Neuronal stem cell (in vitro differentiated cells): Measurements from ENCODE around the gene OTULINL.

Experiments
- DNase-seq: peaks from one replicate; pipeline ENCODE4 v3.0.0-alpha.2; 2013; ENCODE audit warnings: low spot score
- H2AFZ ChIP-seq: one replicate; pipeline ENCODE4 v1.6.1; 2013; ENCODE audit warnings: mild to moderate bottlenecking, low read length, inconsistent platforms
- H2AK5ac ChIP-seq: 2 replicates; pipeline ENCODE4 v1.6.1; 2013; ENCODE audit warnings: low read depth, mild to moderate bottlenecking, inconsistent platforms, low read length, moderate library complexity, mixed read lengths
- H2BK120ac ChIP-seq: 2 replicates; pipeline ENCODE4 v1.6.1; 2013; ENCODE audit warnings: low read depth, mild to moderate bottlenecking, inconsistent platforms, low read length, moderate library complexity, mixed read lengths
- H2BK12ac ChIP-seq: one replicate; pipeline ENCODE4 v1.6.1; 2013; ENCODE audit warnings: low read length, inconsistent platforms
- H2BK15ac ChIP-seq: 2 replicates; pipeline ENCODE4 v1.6.1; 2013; ENCODE audit warnings: mild to moderate bottlenecking, low read length, inconsistent platforms, mixed read lengths
- H2BK5ac ChIP-seq: one replicate; pipeline ENCODE4 v1.6.1; 2013; ENCODE audit warnings: inconsistent platforms, mild to moderate bottlenecking, low read length, moderate library complexity
- H3K14ac ChIP-seq: one replicate; pipeline ENCODE4 v1.6.1; 2013; ENCODE audit warnings: low read length, inconsistent platforms
- H3K18ac ChIP-seq: 2 replicates; pipeline ENCODE4 v1.6.1; 2013; ENCODE audit warnings: low read length, inconsistent platforms
- H3K23ac ChIP-seq: 2 replicates; pipeline ENCODE4 v1.6.1; 2013; ENCODE audit warnings: low read depth, mild to moderate bottlenecking, mixed read lengths, low read length, inconsistent platforms; ENCODE audit not compliant: poor library complexity
- H3K27ac ChIP-seq: replicated peaks from 3 replicates; pipeline ENCODE4 v1.5.1; 2013; ENCODE audit warnings: low read length, inconsistent platforms
- H3K27me3 ChIP-seq, 3 experiments: 2 replicates each; pipeline ENCODE4 v1.6.1; 2013; ENCODE audit warnings: low read length in 3 of 3, mild to moderate bottlenecking in 2 of 3, inconsistent platforms in 1 of 3, low read depth in 1 of 3, mixed read lengths in 1 of 3, moderate library complexity in 1 of 3; ENCODE audit not compliant: control insufficient read depth in 3 of 3, insufficient read depth in 3 of 3
- H3K36me3 ChIP-seq, 2 donors: replicated peaks in 1 of 2; 2 replicates each; pipeline ENCODE4 v1.6.1; 2013; ENCODE audit warnings: low read length in 2 of 2; ENCODE audit not compliant: control insufficient read depth in 2 of 2, insufficient read depth in 2 of 2
- H3K4ac ChIP-seq: 2 replicates; pipeline ENCODE4 v1.6.1; 2013; ENCODE audit warnings: inconsistent platforms, mild to moderate bottlenecking, low read length, moderate library complexity
- H3K4me1 ChIP-seq, 2 donors: 1 replicate in 1 of 2; 2 replicates in 1 of 2; pipeline ENCODE4 v1.6.1; 2013; ENCODE audit warnings: low read length in 2 of 2, low read depth in 1 of 2; ENCODE audit not compliant: control insufficient read depth in 2 of 2, insufficient read depth in 1 of 2
- H3K4me2 ChIP-seq: one replicate; pipeline ENCODE4 v1.6.1; 2013; ENCODE audit warnings: mild to moderate bottlenecking, low read length, inconsistent platforms; ENCODE audit not compliant: insufficient read depth, poor library complexity, severe bottlenecking
- H3K4me3 ChIP-seq, 2 donors: 2 replicates each; pipeline ENCODE4 v1.5.1; 2013; ENCODE audit warnings: low read length in 2 of 2, mild to moderate bottlenecking in 2 of 2, inconsistent platforms in 1 of 2, moderate library complexity in 1 of 2
- H3K79me1 ChIP-seq: one replicate; pipeline ENCODE4 v1.6.1; 2013; ENCODE audit warnings: low read depth, mild to moderate bottlenecking, inconsistent platforms, low read length, moderate library complexity
- H3K9ac ChIP-seq: one replicate; pipeline ENCODE4 v1.6.1; 2013; ENCODE audit warnings: mild to moderate bottlenecking, low read depth, low read length, inconsistent platforms; ENCODE audit not compliant: poor library complexity
- H3K9me3 ChIP-seq, 2 donors: replicated peaks in 1 of 2; 2 replicates each; pipeline versions ENCODE3 to v1.6.1; 2013; ENCODE audit warnings: low read length in 2 of 2, mild to moderate bottlenecking in 2 of 2, inconsistent platforms in 1 of 2, low read depth in 1 of 2, mixed read lengths in 1 of 2, moderate library complexity in 1 of 2; ENCODE audit not compliant: control insufficient read depth in 2 of 2, insufficient read depth in 1 of 2
- H4K8ac ChIP-seq: one replicate; pipeline ENCODE4 v1.6.1; 2013; ENCODE audit warnings: low read depth, mild to moderate bottlenecking, inconsistent platforms, low read length, moderate library complexity
- H4K91ac ChIP-seq: one replicate; pipeline ENCODE4 v1.6.1; 2013; ENCODE audit warnings: low read length, low read depth, mild to moderate bottlenecking, inconsistent platforms; ENCODE audit not compliant: poor library complexity
- WGBS, 2 donors: extraction: QIAGEN DNeasy Blood & Tissue Kit; methylation state at CpG; one replicate each; pipeline ENCODE4 v1.1.7; 2013; ENCODE audit warnings: missing lambda C conversion rate in 2 of 2, mixed read lengths in 1 of 2; ENCODE audit not compliant: insufficient read length in 2 of 2, insufficient replicate concordance in 1 of 2; ENCODE audit errors: extremely low coverage in 2 of 2; 5-methylcytosine and 5-hydroxymethylcytosine counted together

Gene OTULINL

GRCh38 chr5:14560091-14560595, 21.4 kb upstream of the OTULINL start:
- no peak overlapping the region for H3K4me3 ChIP-seq
- no peak overlapping the region for H4K8ac ChIP-seq
- no peak overlapping the region for H3K4ac ChIP-seq
- no peak overlapping the region for H3K18ac ChIP-seq
- H3K9me3 ChIP-seq, result no peaks in the 10 kb centered on the region
- H2AK5ac ChIP-seq, result no peak overlapping the region
- H3K36me3 ChIP-seq, result no peaks in the 10 kb centered on the region
- no peak overlapping the region for H3K27ac ChIP-seq
- H3K79me1 ChIP-seq, result no peaks in the 10 kb centered on the region
- no peak overlapping the region for H4K91ac ChIP-seq
- no peak overlapping the region for H2AFZ ChIP-seq
- no peak overlapping the region for H3K4me2 ChIP-seq
- H2BK12ac ChIP-seq, result no peak overlapping the region
- no peak overlapping the region for H3K14ac ChIP-seq
- no peak overlapping the region for H2BK15ac ChIP-seq
- DNase-seq, result no peak
- H3K9ac ChIP-seq, result no peak overlapping the region
- no peak overlapping the region for H2BK120ac ChIP-seq
- H3K23ac ChIP-seq, result no peak overlapping the region
- H2BK5ac ChIP-seq, result no peak overlapping the region
- H3K27me3 ChIP-seq, result no peaks in the 10 kb centered on the region
- peaks cover 0 to 5% of the 10 kb centered on the region in 2 donors for H3K4me1 ChIP-seq
- no CpG with 5 or more reads among the region's 10 CpGs for WGBS, 2 donors

- Histone ChIP-seq H3K4me1 (peaks cover 0 to 5% of the 10 kb centered on the region in 2 donors), H3K79me1 (no peaks in the 10 kb centered on the region), H4K8ac (no peak overlapping the region), H2BK5ac (no peak overlapping the region), H3K4me2 (no peak overlapping the region), H3K14ac (no peak overlapping the region), H3K23ac (no peak overlapping the region), H2BK15ac (no peak overlapping the region), H3K9ac (no peak overlapping the region), H2BK120ac (no peak overlapping the region), H3K4me3 (no peak overlapping the region), H3K4ac (no peak overlapping the region), H3K9me3 (no peaks in the 10 kb centered on the region), H3K27ac (no peak overlapping the region), H2AFZ (no peak overlapping the region), H3K36me3 (no peaks in the 10 kb centered on the region), H3K27me3 (no peaks in the 10 kb centered on the region), H2BK12ac (no peak overlapping the region), H3K18ac (no peak overlapping the region), H4K91ac (no peak overlapping the region), H2AK5ac (no peak overlapping the region)
- DNase-seq, result no peak
- no CpG with 5 or more reads among the region's 3 CpGs for WGBS, 2 donors
Measured at GRCh38 chr5:14561741-14562140, 19.9 kb upstream of the OTULINL start.

GRCh38 chr5:14568333-14568732, 13.3 kb upstream of the OTULINL start:
- no peaks in the 10 kb centered on the region for H3K9me3 ChIP-seq

GRCh38 chr5:14569948-14570691, 11.5 kb upstream of the OTULINL start:
- Histone ChIP-seq H2AFZ (no peak overlapping the region), H2BK120ac (no peak overlapping the region), H3K4ac (no peak overlapping the region), H2BK15ac (no peak overlapping the region), H4K91ac (no peak overlapping the region), H3K27me3 (no peaks in the 10 kb centered on the region), H2BK5ac (no peak overlapping the region), H3K14ac (no peak overlapping the region), H3K23ac (no peak overlapping the region), H3K36me3 (no peaks in the 10 kb centered on the region), H2AK5ac (no peak overlapping the region), H3K9ac (no peak overlapping the region), H3K18ac (no peak overlapping the region), H2BK12ac (no peak overlapping the region), H3K27ac (no peak overlapping the region), H4K8ac (no peak overlapping the region), H3K4me1 (no peaks in the 10 kb centered on the region), H3K79me1 (no peaks in the 10 kb centered on the region), H3K4me3 (no peak overlapping the region), H3K9me3 (no peaks in the 10 kb centered on the region), H3K4me2 (no peak overlapping the region)
- no CpG with 5 or more reads among the region's 4 CpGs for WGBS, 2 donors
- no peak for DNase-seq

More at GRCh38 chr5:14568333-14568732, 13.3 kb upstream of the OTULINL start:
- H2BK5ac ChIP-seq, result no peak overlapping the region
- no peak overlapping the region for H3K23ac ChIP-seq
- H2BK120ac ChIP-seq, result no peak overlapping the region
- no peak overlapping the region for H2AK5ac ChIP-seq
- H3K4me2 ChIP-seq, result no peak overlapping the region
- H3K4me1 ChIP-seq, result no peaks in the 10 kb centered on the region
- no peak overlapping the region for H2BK12ac ChIP-seq
- no peaks in the 10 kb centered on the region for H3K27me3 ChIP-seq
- H2AFZ ChIP-seq, result no peak overlapping the region
- H3K14ac ChIP-seq, result no peak overlapping the region
- no peak overlapping the region for H3K9ac ChIP-seq
- H4K8ac ChIP-seq, result no peak overlapping the region
- no peak overlapping the region for H4K91ac ChIP-seq
- H3K36me3 ChIP-seq, result no peaks in the 10 kb centered on the region
- no peak for DNase-seq
- no peaks in the 10 kb centered on the region for H3K79me1 ChIP-seq
- no peak overlapping the region for H3K18ac ChIP-seq
- WGBS, 2 donors, result no CpG with 5 or more reads among the region's 1 CpG
- H3K4me3 ChIP-seq, result no peak overlapping the region
- no peak overlapping the region for H3K27ac ChIP-seq
- no peak overlapping the region for H3K4ac ChIP-seq
- no peak overlapping the region for H2BK15ac ChIP-seq
